HPDE6-E6E7 (cell line): Measurements from ENCODE around the gene D2HGDH.
"Not testable (repeated sequence)": the region's sequence is repeated elsewhere in the genome, so short reads cannot be mapped to it uniquely, and the experiment has no call there.

Experiments
- DNase-seq: peaks from one replicate; pipeline ENCODE4 v3.0.0; 2011; ENCODE audit warnings: missing footprints; ENCODE audit errors: extremely low spot score

Gene D2HGDH

DNA sequence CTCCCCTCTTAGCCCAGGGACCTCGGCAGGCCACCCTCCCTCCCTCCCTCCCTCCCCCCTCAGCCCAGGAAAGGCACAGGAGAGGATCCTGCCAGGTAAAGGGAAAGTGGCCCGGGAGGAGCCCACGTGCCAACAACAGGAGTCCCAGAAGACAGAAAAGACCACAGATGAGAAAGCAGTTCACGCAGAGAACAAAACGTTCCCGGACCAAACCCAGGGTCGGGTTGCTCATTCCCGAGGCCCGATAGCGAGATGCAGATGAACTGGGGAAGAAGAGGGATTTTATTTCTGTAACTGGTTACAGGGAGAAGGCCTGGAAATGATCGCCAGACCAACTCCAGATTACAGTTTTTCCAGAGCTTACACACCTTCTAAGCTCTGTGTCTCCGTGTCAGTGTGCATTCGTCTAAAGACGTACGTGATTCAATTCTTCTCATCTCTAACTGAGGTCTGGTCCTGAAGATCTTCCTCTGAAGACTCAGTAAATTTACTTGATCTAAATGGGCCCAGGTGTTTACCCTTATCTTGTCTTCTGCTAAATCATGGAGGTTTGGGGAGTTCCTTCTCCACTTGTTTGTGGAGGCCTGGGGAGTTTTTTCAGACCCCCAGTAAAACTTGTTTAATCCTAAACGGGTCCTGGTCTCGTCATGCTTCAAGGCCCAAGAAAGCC, 73.8 kb downstream of the D2HGDH start:
- DNase-seq: no peak

DNA sequence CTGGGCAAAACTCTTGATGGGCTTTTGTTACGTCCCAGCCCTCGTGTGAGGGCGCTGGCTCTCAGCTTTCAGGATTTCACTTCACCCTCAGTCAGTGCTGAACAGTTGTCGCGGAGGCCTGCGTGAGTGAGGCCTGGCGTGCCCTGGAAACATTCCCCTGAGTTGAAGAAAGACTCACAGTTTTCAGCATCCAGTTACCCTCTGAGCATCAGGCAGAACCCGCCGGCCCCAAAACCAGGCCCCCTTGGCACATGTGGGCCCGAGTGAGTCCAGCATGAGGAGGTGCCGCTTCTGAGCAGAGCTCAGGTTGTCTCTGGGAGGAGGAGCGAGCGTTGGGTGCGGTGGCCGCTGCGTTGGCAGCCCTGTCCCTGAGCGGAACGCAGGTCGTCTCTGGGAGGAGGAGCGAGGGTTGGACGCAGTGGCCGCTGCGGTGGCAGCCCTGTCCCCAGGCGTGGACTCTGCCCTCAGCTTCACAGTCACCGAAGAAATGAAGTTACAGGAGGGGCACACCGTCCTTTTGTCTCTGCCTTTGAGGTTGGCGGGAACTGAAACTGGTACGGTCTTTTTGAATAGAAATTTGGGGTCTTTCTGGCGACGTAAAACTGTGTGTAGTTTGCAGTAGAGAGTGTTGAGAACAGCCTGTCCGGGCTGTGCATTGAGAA, 74.4 kb downstream of the D2HGDH start, which contains the start of gene NEU4:
Gene NEU4 (plus strand): TSS at position 473 of the 662 bp plus-strand sequence. CDS start 5,292 bp downstream, outside the sequence.
- no peak for DNase-seq

- no peak for DNase-seq
These were observed 75.2 kb downstream of the D2HGDH start for GRCh38 chr2:241809383-241810306.

DNA sequence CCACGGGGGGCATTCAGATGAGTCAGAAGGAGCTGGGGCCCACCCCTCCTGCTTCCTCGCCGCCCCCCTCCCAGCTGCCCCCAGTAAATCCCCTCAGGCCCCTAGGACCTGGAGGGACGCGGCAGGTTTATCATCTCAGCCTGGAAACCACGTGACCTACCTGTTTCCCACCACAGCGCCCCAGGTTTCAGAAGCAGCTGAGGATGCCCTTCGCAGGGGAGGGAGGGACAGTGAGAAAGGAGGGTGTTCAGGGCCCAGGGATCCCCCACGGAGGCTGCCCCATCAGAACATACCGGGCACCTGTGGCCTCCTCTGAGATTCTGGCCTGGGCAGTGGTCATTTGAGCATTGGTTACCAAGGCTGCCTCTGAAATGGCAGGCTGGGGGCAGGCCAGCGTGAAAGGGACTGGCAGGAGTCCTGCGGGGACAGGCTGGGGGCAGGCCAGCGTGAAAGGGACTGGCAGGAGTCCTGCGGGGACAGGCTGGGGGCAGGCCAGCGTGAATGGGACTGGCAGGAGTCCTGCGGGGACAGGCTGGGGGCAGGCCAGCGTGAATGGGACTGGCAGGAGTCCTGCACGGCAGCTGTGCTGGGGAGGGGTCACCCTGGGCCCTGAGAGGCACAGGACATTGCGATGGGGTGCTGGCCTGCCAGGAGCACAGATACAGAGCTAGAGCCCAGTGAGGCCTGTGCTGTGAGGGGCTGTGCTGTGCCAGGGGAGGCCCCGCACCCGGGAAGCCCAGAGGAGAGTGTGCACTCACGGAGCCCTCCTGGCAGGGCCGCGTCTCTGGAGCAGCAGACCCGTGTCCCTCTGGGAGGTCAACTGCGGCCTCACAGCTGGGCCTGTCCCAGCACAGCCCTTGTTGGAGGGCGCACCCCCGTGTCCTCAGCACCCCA, 76.1 kb downstream of the D2HGDH start:
- DNase-seq: no peak

DNA sequence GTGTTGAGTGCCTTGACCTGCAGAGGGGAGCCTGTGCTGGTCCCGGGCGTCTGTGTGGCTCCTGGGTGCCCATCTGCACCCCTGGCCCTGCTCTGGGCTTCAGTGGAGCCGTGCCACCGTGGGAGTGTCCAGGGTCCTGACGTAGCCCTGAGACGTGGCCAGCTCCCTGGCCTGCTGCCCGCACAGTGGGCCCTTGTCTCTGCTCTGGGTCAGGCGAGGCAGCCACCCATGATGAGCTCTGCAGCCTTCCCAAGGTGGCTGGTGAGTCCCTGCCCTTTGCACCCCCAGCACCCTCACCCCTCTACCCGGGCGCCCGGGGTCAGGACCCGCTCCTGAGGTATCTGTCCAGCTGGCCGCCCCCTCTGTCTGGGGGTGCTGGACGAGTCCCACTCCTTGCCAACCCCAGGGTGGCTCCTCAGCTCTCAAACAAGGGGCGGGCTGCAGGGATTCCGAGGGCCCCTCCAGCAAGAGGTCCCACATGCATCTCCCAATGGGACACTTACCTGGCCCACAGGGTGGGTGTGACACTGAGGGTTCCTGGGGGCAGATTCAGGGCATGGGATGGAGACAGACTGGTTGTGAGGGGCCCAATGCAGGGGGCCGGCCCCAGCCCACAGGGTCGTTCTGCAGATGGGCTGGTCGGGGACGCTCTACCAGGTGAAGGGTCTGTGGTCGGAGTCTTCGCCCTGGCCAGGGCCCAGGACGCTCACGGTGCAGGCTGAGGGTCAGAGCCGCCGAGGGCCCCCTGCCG, 76.9 kb downstream of the D2HGDH start:
- DNase-seq: no peak

GRCh38 chr2:241811952-241812729, 77.7 kb downstream of the D2HGDH start:
- no peak for DNase-seq

DNA sequence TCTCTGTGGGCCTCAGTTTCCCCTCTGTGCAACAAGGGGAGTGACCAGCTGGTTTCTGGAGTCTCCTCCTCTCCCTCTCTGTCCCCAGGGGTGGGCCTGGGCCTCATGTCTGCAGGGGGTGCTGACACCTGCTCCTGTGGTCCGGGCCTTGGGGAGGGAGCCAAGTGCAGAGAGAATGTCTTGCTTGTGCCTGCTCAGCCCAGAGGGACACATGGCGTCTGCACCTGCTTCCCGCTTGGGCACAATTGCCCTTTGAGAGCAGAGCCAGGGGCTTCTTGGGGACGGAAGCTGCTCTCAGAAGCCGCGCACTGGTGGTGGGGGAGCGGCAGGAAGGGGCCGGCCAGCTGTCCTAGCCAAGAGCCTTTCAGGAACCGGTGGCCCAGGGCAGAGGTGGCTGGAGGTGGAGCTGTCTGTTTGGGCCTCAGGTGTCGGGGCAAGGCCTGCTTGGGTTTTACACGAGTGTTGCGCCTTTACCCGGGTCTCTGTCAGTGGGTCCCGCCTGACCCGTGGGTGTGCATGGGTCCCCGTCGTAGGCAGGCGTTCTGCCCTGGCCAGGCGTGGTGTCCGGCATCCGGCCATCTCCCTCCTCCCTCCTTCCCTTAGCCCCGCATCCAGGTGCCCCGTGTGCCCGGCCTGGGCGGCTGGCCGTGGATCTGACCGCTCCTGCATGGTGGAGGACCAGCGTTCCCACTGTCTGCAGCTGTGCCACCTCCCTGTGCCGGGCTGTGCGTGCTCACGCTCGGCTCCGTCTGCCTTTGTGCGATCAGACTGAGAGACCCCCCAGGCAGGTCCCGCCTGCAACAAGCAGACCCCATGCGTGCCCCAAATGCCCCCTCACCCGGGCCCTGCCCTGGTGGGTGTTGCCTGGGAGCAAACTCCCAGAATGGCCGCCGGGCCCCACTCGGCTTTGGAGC, 78.6 kb downstream of the D2HGDH start:
- DNase-seq: no peak

GRCh38 chr2:241813644-241814392, 79.4 kb downstream of the D2HGDH start:
- DNase-seq: no peak

GRCh38 chr2:241814393-241814642, 79.9 kb downstream of the D2HGDH start:
- DNase-seq: no peak

DNA sequence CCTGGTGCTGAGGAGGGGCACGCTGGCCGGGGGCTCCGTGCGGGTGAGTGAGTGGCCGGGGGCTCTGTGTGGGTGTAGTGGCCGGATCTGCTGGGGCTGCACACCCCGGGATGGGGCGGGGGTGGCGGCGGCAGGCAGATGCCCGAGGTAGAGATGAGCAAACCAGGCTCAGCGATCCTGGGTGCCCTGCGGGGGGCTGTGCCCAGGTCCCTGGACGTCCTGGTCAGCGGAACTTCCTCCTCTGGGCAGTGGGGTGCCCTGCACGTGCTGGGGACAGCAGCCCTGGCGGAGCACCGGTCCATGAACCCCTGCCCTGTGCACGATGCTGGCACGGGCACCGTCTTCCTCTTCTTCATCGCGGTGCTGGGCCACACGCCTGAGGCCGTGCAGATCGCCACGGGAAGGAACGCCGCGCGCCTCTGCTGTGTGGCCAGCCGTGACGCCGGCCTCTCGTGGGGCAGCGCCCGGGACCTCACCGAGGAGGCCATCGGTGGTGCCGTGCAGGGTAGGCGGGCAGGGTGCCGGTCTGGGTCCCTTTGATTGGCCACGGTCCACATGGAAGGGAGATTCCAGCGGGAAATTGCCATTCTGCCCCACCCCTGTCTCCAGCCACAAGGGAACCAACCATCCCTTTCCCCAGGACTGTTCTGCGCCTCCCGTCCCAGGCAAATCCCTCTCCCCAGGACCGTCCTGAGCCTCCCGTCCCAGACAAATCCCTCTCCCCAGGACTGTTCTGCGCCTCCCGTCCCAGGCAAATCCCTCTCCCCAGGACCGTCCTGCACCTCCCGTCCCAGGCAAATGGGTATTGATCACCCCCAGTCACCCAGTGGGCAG, 80.4 kb downstream of the D2HGDH start:
- DNase-seq: no peak

- no peak for DNase-seq
These were observed 81.3 kb downstream of the D2HGDH start for GRCh38 chr2:241815477-241816430.

- DNase-seq: no peak
These were observed 82.1 kb downstream of the D2HGDH start for GRCh38 chr2:241816431-241817121.

GRCh38 chr2:241817126-241817820, 82.8 kb downstream of the D2HGDH start:
- no peak for DNase-seq

GRCh38 chr2:241817821-241818215, 83.4 kb downstream of the D2HGDH start:
- DNase-seq: not testable (repeated sequence)
